Measurements from ENCODE around the gene MAN2A1.

GRCh38 chr5:109690242-109690974 lies 681 bp downstream of the MAN2A1 start:
- TF ChIP-seq CTCF (conservative IDR thresholded peaks at IDR 0.05 in 1 of 2, IDR thresholded peaks at IDR 0.05 in 1 of 2; ENCODE audit: low read depth in 1 of 2, low read length in 2 of 2): no peak
- no peak for TF ChIP-seq EZH2 (IDR thresholded peaks at IDR 0.05; ENCODE audit: low read length, missing control alignments)

All from fibroblast of lung (primary cell).